Measurements from ENCODE around the gene FRAS1. TPM values are rescaled to one million over a fixed set of nuclear protein-coding genes. Genes with fewer than 3 reads are reported as not detected.
"Not testable (repeated sequence)": the region's sequence is repeated elsewhere in the genome, so short reads cannot be mapped to it uniquely, and the experiment has no call there.

The FRAS1 gene, protein sequence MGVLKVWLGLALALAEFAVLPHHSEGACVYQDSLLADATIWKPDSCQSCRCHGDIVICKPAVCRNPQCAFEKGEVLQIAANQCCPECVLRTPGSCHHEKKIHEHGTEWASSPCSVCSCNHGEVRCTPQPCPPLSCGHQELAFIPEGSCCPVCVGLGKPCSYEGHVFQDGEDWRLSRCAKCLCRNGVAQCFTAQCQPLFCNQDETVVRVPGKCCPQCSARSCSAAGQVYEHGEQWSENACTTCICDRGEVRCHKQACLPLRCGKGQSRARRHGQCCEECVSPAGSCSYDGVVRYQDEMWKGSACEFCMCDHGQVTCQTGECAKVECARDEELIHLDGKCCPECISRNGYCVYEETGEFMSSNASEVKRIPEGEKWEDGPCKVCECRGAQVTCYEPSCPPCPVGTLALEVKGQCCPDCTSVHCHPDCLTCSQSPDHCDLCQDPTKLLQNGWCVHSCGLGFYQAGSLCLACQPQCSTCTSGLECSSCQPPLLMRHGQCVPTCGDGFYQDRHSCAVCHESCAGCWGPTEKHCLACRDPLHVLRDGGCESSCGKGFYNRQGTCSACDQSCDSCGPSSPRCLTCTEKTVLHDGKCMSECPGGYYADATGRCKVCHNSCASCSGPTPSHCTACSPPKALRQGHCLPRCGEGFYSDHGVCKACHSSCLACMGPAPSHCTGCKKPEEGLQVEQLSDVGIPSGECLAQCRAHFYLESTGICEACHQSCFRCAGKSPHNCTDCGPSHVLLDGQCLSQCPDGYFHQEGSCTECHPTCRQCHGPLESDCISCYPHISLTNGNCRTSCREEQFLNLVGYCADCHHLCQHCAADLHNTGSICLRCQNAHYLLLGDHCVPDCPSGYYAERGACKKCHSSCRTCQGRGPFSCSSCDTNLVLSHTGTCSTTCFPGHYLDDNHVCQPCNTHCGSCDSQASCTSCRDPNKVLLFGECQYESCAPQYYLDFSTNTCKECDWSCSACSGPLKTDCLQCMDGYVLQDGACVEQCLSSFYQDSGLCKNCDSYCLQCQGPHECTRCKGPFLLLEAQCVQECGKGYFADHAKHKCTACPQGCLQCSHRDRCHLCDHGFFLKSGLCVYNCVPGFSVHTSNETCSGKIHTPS (N-terminal part only)
- under 1 TPM; 0.07 to 0.10 TPM for total RNA-seq

DNA sequence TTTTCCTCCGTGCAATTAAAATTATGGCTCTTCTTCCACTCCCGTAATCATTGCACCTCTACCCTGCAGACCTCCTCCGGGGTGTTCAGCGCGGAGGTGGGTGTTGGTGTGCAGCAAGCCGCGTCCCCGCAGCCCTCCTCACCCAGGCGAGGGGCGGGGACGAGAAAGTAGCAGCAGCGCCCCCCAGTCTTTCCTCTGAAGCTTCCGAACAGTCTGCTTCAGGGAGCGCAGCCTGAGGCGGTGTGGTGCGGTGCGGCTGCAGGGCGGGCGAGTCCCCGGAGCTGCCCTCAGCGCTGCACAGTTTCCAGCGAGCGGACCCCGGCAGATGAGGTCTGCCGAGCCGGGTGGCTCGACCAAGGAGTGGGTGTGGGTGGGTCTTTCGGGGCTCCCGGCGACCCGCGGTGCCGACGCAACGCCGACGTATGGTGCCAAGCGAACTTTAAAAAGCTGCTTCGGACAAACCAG, at the start of gene FRAS1:
FRAS1 (plus strand) TSS at position 189 of the 465 bp plus-strand sequence. CDS start 687 bp downstream, outside the sequence.
- Mint-ChIP-seq H3K27ac (no peak within 1 kb of the TSS), H3K9me3 (no peaks in the 10 kb centered on the region), H3K4me3 (peak within 1 kb of the TSS; percentile 79 to 98), H3K27me3 (ENCODE audit: low read depth) (peaks cover 76% of the 10 kb centered on the region), H3K36me3 (ENCODE audit: insufficient read depth in 2 of 2) (peaks cover 0 to 2% of the 10 kb centered on the region in 2 donors), H3K4me1 (ENCODE audit: low read depth) (peaks cover 33% of the 10 kb centered on the region)
- ATAC-seq (replicated peaks in 1 of 2) (peak; percentile 56 to 63), DNase-seq (peak; percentile 23 to 30)

DNA sequence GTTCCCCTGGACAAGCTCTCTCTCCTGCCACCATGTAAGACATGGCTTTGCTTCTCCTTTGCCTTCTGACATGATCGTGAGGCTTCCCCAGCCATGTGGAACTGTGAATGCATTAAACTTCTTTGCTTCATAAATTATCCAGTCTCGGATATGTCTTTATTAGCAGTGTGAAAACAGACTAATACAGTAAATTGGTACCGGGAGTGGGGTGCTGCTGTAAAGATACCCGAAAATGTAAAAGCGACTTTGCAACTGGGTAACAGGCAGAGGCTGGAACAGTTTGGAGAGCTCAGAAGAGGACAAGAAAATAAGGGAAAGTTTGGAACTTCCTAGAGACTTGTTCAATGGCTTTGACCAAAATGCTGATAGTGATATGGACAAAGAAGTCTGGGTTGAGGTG, 46.1 kb upstream of the FRAS1 start:
- H3K27me3 Mint-ChIP-seq (ENCODE audit: low read depth); ATAC-seq (replicated peaks in 1 of 2); H3K27ac Mint-ChIP-seq; H3K36me3 Mint-ChIP-seq (ENCODE audit: insufficient read depth in 2 of 2); H3K4me1 Mint-ChIP-seq (ENCODE audit: low read depth); H3K4me3 Mint-ChIP-seq; DNase-seq; H3K9me3 Mint-ChIP-seq: not testable (repeated sequence)

DNA sequence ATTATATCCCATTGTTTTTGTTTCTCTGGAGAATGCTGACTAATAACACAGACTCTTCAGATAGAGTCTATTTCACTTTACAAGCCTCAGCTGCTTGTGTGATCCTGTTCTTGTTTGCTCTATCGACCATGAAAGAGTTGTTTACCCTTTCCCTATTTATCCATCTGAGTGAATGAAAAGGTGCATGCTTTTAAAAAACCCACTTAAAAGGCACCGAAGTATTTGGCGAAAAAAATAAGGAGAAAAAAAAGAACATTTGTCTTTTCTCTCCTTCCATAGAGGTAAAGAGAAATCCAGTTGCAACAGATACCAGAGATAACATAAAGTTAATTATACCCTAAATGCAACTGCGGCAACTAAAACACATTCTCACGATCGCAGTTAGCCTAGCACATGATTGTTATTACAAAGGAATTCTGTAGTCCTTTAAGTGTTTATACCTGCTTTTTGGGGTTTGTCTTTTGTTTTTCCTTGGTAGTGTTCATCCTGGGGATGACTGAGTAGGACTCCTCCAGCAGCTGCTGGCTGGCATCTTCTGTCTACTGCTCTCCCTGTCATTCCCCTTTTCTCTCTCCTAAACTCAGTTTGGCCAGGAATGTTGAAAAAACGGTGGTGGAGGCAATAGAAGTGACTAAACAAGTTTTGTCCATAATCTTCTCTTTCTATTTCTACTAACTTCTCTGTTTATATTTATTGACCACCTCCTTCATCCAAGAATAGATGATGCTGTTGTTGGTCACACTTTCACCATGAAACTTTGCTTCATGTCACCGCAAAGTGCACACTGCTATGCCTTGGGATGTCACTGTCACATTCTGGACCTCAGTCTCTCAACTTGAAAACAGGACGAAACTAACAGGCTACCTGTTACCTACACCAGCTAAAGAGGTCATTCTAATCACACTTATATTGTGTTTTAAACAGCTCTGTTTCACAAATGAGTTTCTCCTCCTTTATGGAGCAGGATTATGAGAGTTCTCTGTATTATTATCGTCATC, 41.9 kb upstream of the FRAS1 start:
- H3K36me3 Mint-ChIP-seq (ENCODE audit: insufficient read depth in 2 of 2) = peaks cover 4 to 7% of the 10 kb centered on the region in 2 donors
- no peaks in the 10 kb centered on the region for H3K4me1 Mint-ChIP-seq (ENCODE audit: low read depth)
- DNase-seq (no peak), ATAC-seq (replicated peaks in 1 of 2) (no peak)
- H3K9me3 Mint-ChIP-seq = peaks cover 6 to 7% of the 10 kb centered on the region in 2 donors
- no peak overlapping the region for H3K27ac Mint-ChIP-seq
- no peak overlapping the region for H3K4me3 Mint-ChIP-seq
- H3K27me3 Mint-ChIP-seq (ENCODE audit: low read depth) = no peaks in the 10 kb centered on the region

DNA sequence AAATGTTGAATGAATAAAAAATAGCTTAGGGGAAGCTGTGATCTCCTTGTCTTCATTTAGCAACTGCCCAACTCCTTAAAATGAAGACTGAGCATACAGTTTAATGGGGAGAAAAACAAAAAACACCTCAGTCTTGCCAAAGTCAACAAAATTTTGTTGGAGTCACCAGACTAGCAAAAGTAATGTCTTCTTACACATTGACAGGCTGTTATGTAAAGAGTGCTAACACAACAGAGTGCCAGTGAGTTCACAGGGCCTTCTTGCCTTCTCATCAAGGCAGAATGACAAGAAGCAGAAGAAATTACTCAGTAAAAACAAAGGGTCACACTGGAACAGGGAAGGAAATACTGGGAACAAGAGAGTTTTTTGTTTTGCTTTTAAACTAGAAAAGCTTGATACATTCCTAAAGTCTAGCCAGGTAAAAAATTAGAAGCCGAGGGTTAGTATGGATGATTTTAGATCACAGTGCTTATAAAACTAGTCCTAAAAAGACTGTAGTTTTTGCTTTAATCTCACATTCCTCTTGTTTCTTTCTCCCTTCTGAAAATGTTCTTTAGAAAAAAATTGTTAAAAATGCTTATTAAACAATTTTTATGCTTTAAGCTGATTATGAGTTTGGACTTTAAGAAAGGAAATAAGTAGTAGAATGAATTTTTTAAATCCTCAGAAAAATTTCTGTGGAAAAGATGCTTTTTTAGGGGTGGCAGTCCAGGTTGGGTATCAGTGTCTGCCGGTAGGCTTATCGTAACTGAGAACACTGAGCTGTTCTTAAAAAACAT, 38.7 kb upstream of the FRAS1 start:
- H3K4me1 Mint-ChIP-seq (ENCODE audit: low read depth) = no peaks in the 10 kb centered on the region
- no peak for ATAC-seq (replicated peaks in 1 of 2)

DNA sequence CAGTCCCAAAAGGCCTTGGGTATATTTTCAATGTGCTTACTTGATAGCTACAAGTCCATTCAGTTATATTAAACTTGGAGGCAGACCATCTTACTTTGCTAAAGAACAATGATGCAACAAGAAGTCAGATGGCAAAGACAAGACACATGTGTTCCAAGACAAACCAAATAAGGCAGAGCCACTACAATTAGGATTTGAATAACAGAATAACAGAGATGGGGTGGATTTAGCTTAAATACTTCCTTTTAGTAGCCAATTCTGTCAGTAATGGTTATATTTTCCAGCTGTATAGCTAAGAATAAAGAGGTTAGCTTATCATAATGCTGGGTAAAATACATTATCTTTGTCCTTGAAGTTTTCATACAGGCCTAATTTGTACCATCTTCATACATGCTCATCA, 37.7 kb upstream of the FRAS1 start:
- H3K27me3 Mint-ChIP-seq (ENCODE audit: low read depth) = no peaks in the 10 kb centered on the region
- no peak overlapping the region for H3K27ac Mint-ChIP-seq
- ATAC-seq (replicated peaks in 1 of 2) = no peak
- no peak for DNase-seq
- no peaks in the 10 kb centered on the region for H3K4me1 Mint-ChIP-seq (ENCODE audit: low read depth)
- no peaks in the 10 kb centered on the region for H3K9me3 Mint-ChIP-seq
- no peak overlapping the region for H3K4me3 Mint-ChIP-seq
- no peaks in the 10 kb centered on the region for H3K36me3 Mint-ChIP-seq (ENCODE audit: insufficient read depth in 2 of 2)

More for the DNA sequence above, 38.7 kb upstream of the FRAS1 start:
- H3K9me3 Mint-ChIP-seq = no peaks in the 10 kb centered on the region
- no peak overlapping the region for H3K27ac Mint-ChIP-seq
- no peaks in the 10 kb centered on the region for H3K27me3 Mint-ChIP-seq (ENCODE audit: low read depth)
- no peaks in the 10 kb centered on the region for H3K36me3 Mint-ChIP-seq (ENCODE audit: insufficient read depth in 2 of 2)
- H3K4me3 Mint-ChIP-seq = no peak overlapping the region
- no peak for DNase-seq

DNA sequence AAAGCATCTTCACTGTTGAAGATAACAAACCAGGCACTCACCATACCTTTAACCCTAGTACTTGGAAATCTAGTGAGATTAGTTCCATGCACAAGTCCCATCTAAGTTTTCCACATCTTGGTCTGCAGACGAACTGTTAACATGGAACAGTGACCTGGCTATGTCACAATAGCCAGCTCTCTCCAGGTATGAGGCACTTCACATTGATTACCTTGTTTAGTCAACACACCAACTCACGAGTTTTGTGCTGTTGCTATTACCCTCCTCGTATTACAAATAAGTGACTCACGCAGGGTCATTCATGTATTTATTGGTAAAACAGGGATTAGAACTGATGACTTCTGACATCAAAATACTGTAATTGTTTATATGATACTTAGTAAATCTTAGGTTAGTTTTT, 36.4 kb upstream of the FRAS1 start:
- H3K27ac Mint-ChIP-seq = no peak overlapping the region
- no peaks in the 10 kb centered on the region for H3K9me3 Mint-ChIP-seq
- H3K36me3 Mint-ChIP-seq (ENCODE audit: insufficient read depth in 2 of 2) = no peaks in the 10 kb centered on the region
- DNase-seq = no peak
- ATAC-seq (replicated peaks in 1 of 2) = no peak
- H3K4me3 Mint-ChIP-seq = no peak overlapping the region
- H3K4me1 Mint-ChIP-seq (ENCODE audit: low read depth) = no peaks in the 10 kb centered on the region
- peaks cover 4% of the 10 kb centered on the region for H3K27me3 Mint-ChIP-seq (ENCODE audit: low read depth)

DNA sequence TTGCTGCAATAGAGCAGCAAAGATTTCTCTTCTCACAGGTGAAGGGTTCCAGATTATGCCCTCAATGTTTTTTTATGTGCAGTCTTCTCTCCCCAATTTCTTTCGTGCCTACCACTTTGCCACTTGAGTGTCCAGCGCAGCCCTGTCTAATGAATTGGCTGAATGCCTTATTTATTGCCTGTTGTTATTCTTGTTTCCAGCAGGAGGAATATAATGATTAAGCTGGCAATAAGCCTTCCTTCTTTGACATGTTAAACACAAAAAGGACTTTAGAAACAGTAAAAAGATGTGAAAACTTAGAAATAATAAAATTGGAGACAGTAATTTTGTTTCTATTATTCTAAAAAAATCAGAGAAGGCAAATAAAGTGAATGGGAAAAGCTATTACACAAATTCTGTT, 34.6 kb upstream of the FRAS1 start:
- Mint-ChIP-seq H3K27me3 (ENCODE audit: low read depth) (peaks cover 6% of the 10 kb centered on the region), H3K9me3 (no peaks in the 10 kb centered on the region), H3K4me1 (ENCODE audit: low read depth) (no peaks in the 10 kb centered on the region), H3K36me3 (ENCODE audit: insufficient read depth in 2 of 2) (no peaks in the 10 kb centered on the region), H3K4me3 (no peak overlapping the region), H3K27ac (no peak overlapping the region)
- ATAC-seq (replicated peaks in 1 of 2) (no peak), DNase-seq (no peak)

DNA sequence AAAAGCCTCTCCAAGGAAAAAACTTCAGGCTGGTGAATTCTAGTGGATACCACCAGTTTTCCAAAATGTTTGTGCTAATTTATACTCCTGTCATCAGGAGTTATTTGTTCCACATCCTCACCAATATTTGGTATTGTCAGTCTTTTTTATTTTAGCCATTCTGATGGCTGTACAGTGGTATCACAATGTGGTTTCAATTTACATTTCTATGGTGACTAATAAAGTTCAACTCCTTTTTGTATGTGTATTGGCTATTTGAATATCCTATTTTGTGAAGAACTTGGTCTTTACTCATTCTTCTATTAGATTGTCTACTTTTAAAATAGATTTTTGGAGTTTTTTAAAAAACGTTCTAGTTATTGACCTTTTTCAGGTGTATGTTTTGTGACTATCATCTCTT, 33.0 kb upstream of the FRAS1 start:
- Mint-ChIP-seq H3K4me1 (ENCODE audit: low read depth) (no peaks in the 10 kb centered on the region), H3K4me3 (no peak overlapping the region), H3K9me3 (no peaks in the 10 kb centered on the region), H3K27me3 (ENCODE audit: low read depth) (peaks cover 6% of the 10 kb centered on the region), H3K27ac (no peak overlapping the region), H3K36me3 (ENCODE audit: insufficient read depth in 2 of 2) (no peaks in the 10 kb centered on the region)
- no peak for ATAC-seq (replicated peaks in 1 of 2)
- no peak for DNase-seq

DNA sequence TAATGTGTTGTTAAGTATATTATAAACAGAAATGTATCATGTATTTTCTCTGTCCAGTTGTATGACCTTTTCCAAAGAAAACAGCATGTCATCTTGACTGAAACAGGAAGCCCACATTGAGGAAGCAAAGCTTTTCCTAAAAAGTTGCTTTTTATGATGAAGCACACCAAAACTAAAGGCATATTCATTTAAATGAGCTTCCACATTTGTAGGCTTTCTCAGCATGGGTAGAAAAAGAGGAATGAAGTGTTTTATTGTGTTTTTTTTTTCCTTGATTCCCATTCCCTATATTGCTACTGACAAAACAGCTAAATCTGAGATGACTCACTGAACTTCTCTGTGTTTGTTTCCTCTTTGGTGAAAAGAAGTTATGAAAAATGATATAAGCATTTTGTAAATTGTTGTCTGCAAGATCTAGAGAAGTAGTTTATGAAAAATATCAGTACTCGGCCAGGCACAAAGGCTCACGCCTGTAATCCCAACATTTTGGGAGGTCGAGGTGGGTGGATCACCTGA, 32.5 kb upstream of the FRAS1 start:
- ATAC-seq (replicated peaks in 1 of 2) = no peak
- H3K4me3 Mint-ChIP-seq = no peak overlapping the region
- no peaks in the 10 kb centered on the region for H3K4me1 Mint-ChIP-seq (ENCODE audit: low read depth)
- no peak for DNase-seq
- peaks cover 6% of the 10 kb centered on the region for H3K27me3 Mint-ChIP-seq (ENCODE audit: low read depth)
- H3K9me3 Mint-ChIP-seq = no peaks in the 10 kb centered on the region
- H3K36me3 Mint-ChIP-seq (ENCODE audit: insufficient read depth in 2 of 2) = no peaks in the 10 kb centered on the region
- no peak overlapping the region for H3K27ac Mint-ChIP-seq

DNA sequence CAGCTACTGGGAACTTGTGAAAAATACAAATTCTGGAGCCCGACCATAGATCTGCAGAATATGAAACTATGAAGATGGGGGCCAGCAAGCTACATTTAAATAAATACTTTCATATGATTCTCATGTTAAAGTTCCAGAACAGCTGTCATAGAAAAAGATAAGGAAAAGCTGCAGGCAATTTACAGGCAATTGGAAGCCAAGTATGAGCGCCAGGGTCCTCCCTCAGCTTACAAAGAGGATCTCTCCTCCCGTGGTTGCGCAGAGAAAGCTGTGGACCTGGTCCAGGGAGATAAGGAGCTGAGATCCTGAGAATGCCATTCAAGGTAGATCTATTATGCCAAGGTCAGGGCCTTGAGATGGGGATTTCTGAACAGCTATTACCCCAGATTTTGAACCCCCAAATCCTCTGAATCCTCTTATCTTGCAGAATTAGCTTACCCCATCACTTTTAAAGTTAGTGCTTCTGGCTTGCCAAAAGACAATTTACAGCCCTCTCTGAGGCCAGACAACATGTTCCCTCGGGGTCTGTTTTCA, 25.6 kb upstream of the FRAS1 start:
- Mint-ChIP-seq H3K27me3 (ENCODE audit: low read depth) (peaks cover 6% of the 10 kb centered on the region), H3K4me1 (ENCODE audit: low read depth) (no peaks in the 10 kb centered on the region), H3K27ac (no peak overlapping the region), H3K4me3 (no peak overlapping the region), H3K9me3 (no peaks in the 10 kb centered on the region), H3K36me3 (ENCODE audit: insufficient read depth in 2 of 2) (no peaks in the 10 kb centered on the region)
- DNase-seq (no peak), ATAC-seq (replicated peaks in 1 of 2) (no peak)

DNA sequence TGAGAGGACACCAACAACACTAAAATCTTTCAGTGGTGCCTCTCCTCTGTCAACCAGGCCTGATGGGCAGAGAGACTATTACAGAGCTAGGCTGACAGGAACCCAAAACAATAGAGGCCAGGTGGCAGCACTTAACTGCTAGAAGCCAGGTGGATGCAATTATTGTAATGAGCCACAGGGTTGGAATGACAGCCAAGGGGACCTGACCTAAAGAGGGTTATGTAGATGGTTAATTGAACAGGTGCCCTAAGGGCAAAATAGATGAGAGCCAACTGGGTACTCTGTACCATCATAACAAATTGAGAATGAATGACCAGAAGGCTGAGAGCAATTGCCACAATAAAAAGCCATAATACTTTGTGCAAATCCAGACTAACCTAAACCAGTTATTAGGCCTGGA, 24.7 kb upstream of the FRAS1 start:
- Mint-ChIP-seq H3K9me3 (no peaks in the 10 kb centered on the region), H3K27ac (no peak overlapping the region), H3K4me1 (ENCODE audit: low read depth) (no peaks in the 10 kb centered on the region), H3K36me3 (ENCODE audit: insufficient read depth in 2 of 2) (no peaks in the 10 kb centered on the region), H3K4me3 (no peak overlapping the region), H3K27me3 (ENCODE audit: low read depth) (peaks cover 6% of the 10 kb centered on the region)
- ATAC-seq (replicated peaks in 1 of 2) (no peak), DNase-seq (no peak)
